Brain microvascular endothelial cell (primary cell): ENCODE results near the gene RAB15.

Experiments
- DNase-seq: peaks from one replicate; pipeline ENCODE4 v3.0.0-alpha.2; 2020
- H3K27ac ChIP-seq: fragments of 250-450 bp; sonication (Bioruptor Pico); 2 replicates; pipeline ENCODE4 v1.5.1; 2020; ENCODE audit warnings: mild to moderate bottlenecking, moderate library complexity
- H3K27me3 ChIP-seq: fragments of 250-450 bp; sonication (Bioruptor Pico); replicated peaks from 2 replicates; pipeline ENCODE4 v1.5.1; 2020; ENCODE audit warnings: mild to moderate bottlenecking
- H3K36me3 ChIP-seq: fragments of 250-450 bp; sonication (Bioruptor Pico); replicated peaks from 2 replicates; pipeline ENCODE4 v1.5.1; 2020; ENCODE audit warnings: mild to moderate bottlenecking
- H3K4me3 ChIP-seq: 2 replicates; pipeline ENCODE4 v1.5.1; 2011; ENCODE audit warnings: low read depth, mild to moderate bottlenecking, control low read depth, low read length, moderate library complexity
- in situ Hi-C: cut with HindIII; loops from 2 replicates; pipeline ENCODE4 v1.10.0; 2017; ENCODE audit warnings: low sequenced_read_pairs, low pct_ligation_motif_present
- TF ChIP-seq, protein P1 (sequence below): IDR thresholded peaks from 2 replicates; pipeline ENCODE4 v1.5.1; 2011; ENCODE audit warnings: low read depth, mild to moderate bottlenecking, moderate library complexity, low read length, control low read depth, inconsistent platforms; ENCODE audit errors: missing control alignments

Gene RAB15

DNA sequence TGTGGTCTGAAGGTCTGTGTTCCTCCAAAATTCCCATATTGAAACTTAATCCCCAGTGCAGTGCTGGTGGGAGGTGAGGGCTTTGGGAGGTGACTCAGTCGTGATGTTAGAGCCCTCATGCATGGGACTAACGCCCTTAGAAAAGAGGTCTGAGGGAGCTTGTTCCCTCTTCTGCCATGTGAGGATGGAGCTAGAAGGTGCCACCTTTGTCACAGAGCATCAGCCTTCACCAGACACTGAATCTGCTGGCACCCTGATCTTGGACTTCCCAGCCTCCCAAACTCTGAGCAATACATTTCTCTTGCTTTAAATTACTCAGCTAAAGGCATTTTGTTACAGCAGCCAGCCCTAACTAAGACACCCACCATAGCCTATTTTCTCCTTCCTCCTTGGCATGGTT, 13.9 kb downstream of the RAB15 start:
- no peak for DNase-seq
- no peaks in the 10 kb centered on the region for H3K27me3 ChIP-seq
- in situ Hi-C loops = no loop called here

DNA sequence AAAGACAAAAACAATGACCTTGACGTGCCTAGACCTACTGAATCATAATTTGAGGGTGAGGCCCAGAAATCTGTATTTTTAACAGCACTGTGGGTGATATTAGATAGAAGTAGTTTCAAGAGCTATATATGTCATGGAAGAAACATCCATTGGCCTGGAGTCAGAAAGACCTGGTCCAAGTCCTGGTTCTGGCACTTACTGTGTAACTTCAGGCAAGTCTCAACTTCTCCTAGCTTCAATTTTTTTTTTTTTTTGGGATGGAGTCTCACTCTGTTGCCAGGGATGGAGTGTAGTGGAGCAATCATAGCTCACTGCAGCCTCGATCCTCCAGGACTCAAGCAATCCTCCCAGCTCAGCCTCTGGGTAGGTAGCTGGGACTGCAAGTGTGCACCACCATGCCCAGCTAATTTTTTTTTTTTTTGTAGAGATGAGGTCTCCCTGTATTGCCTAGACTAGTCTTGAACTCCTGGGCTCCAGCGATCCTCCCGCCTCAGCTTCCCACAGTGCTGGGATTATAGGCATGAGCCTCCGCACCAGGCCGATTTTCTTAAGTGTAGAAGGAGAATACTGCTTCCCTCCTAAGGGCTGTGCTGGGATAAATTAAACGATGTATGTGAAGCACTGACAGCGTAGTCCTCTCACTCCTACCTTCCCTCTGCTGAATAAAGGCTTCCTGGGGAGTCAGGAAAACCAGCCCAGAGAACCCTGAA, 15.3 kb downstream of the RAB15 start:
- H3K4me3 ChIP-seq = no peak overlapping the region
- DNase-seq = no peak
- H3K27ac ChIP-seq = no peak overlapping the region
- no peaks in the 10 kb centered on the region for H3K36me3 ChIP-seq
- in situ Hi-C loops = no loop called here
- H3K27me3 ChIP-seq = no peaks in the 10 kb centered on the region
- TF ChIP-seq, protein P1, sequence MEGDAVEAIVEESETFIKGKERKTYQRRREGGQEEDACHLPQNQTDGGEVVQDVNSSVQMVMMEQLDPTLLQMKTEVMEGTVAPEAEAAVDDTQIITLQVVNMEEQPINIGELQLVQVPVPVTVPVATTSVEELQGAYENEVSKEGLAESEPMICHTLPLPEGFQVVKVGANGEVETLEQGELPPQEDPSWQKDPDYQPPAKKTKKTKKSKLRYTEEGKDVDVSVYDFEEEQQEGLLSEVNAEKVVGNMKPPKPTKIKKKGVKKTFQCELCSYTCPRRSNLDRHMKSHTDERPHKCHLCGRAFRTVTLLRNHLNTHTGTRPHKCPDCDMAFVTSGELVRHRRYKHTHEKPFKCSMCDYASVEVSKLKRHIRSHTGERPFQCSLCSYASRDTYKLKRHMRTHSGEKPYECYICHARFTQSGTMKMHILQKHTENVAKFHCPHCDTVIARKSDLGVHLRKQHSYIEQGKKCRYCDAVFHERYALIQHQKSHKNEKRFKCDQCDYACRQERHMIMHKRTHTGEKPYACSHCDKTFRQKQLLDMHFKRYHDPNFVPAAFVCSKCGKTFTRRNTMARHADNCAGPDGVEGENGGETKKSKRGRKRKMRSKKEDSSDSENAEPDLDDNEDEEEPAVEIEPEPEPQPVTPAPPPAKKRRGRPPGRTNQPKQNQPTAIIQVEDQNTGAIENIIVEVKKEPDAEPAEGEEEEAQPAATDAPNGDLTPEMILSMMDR = no peak

More for the DNA sequence above, 13.9 kb downstream of the RAB15 start:
- TF ChIP-seq, protein P1 = no peak
- no peak overlapping the region for H3K27ac ChIP-seq
- no peak overlapping the region for H3K4me3 ChIP-seq
- H3K36me3 ChIP-seq = no peaks in the 10 kb centered on the region

DNA sequence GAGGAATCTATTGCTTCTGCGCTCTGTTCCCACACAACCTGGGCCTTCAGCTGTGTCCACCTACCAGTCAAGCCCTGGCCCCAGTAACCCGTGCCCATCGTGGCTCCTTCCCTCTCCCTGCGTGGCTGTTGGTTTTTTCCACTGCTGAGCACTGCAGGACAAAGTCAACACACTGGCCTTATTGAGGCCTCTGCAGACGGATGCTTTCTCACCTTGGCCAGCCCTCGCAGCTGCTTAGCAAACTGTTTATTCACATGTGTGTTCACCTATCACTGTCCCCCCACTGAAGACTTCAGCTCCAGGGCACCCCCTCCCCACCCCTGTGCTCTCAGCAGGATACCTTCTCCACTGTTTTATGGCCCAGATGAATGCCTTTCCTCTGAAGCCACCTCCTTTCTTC, 16.8 kb downstream of the RAB15 start:
- no peak overlapping the region for H3K27ac ChIP-seq
- in situ Hi-C loops = no loop called here
- H3K27me3 ChIP-seq = no peaks in the 10 kb centered on the region
- TF ChIP-seq, protein P1 = no peak
- no peak overlapping the region for H3K4me3 ChIP-seq
- H3K36me3 ChIP-seq = no peaks in the 10 kb centered on the region
- DNase-seq = no peak

DNA sequence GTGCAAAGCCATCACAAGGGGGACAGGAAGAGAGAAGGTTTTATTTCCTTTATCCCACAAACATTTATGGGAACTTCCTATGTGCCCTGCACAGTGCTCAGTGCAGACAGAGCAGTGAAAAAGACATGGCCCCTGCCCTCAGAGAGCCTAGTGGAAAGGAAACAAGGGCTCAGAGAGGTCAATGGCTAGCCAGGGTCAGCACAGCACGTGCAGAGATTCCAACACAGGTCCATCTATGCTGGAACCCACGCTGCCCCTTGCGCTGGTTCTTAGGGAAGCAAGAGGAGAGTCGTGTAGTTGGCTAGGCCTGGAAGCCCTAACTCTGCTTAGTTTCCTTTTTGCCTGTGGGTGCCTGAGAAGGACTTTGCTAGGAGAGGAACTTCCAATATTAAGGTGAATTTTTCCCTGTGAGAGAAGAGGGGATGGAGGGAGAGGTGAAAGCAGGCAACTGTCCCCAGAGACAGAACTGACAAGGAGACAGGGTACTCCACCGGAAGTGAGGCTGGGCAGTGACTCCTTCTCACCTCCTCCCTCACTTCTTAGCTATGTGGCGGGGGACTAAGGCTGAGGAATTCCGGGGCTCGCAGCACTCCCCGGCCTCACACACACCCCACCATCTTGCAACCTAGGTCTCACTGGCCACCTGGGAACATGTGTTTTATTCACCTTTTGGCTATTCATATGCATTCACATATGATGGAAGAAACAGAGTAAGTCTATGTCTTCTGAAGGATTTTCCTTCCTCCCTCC, 17.5 kb downstream of the RAB15 start:
- TF ChIP-seq, protein P1 = no peak
- in situ Hi-C loops = no loop called here
- Histone ChIP-seq H3K27me3 (no peaks in the 10 kb centered on the region), H3K27ac (no peak overlapping the region), H3K36me3 (no peaks in the 10 kb centered on the region), H3K4me3 (no peak overlapping the region)
- no peak for DNase-seq

DNA sequence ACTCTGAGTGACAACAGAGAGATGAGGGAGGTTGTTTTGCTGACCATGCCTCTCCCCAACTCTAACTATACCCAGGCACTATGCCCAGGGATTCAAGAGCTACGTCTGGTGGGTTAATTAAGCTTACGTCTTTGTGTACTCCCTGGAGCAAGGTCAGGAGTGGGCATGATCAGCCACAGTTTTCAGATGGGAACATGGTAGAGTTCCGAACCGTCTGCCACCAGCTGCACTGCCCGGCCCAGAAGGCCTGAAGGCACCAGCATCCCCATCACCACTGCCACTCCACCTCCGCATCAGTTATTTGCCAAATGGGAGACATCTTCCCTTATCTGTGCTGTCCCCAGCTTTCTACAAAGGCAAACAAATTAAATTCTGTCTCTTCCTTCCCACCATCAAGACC, 18.5 kb downstream of the RAB15 start:
- TF ChIP-seq, protein P1 = no peak
- no peak overlapping the region for H3K4me3 ChIP-seq
- H3K36me3 ChIP-seq = no peaks in the 10 kb centered on the region
- H3K27me3 ChIP-seq = no peaks in the 10 kb centered on the region
- in situ Hi-C loops = no loop called here
- no peak overlapping the region for H3K27ac ChIP-seq
- DNase-seq = no peak
